Measurements from ENCODE around the gene WTIP. TPM values are rescaled to one million over a fixed set of nuclear protein-coding genes. Genes with fewer than 3 reads are reported as not detected.

WTIP gene
- total and polyA plus RNA-seq, 9 donors, result 13.4 to 38.4 (median 29.5) TPM

GRCh38 chr19:34519602-34520001, 38.0 kb downstream of the WTIP start:
- no peak for DNase-seq
- H3K9me3 ChIP-seq, result no peaks in the 10 kb centered on the region
- no peaks in the 10 kb centered on the region for H3K36me3 ChIP-seq
- intact Hi-C loops (cut with DNase I), result no loop called here
- H3K4me1 ChIP-seq (ENCODE audit: insufficient read depth), result no peaks in the 10 kb centered on the region
- TF ChIP-seq CTCF (IDR thresholded peaks at IDR 0.05), result no peak
- TF ChIP-seq POLR2A (IDR thresholded peaks at IDR 0.05), result no peak
- no peak for TF ChIP-seq EP300 (IDR thresholded peaks at IDR 0.05)
- no peaks in the 10 kb centered on the region for H3K27me3 ChIP-seq
- no peak overlapping the region for H3K27ac ChIP-seq
- WGBS, 3 donors, result 51 to 69% (median 58%) methylated on average over 2 of the region's 2 CpGs
- no peak overlapping the region for H3K4me3 ChIP-seq

GRCh38 chr19:34523408-34523807, 41.9 kb downstream of the WTIP start:
- Histone ChIP-seq H3K27me3 (no peaks in the 10 kb centered on the region), H3K9me3 (no peaks in the 10 kb centered on the region), H3K4me3 (no peak overlapping the region), H3K4me1 (ENCODE audit: insufficient read depth) (no peaks in the 10 kb centered on the region), H3K36me3 (no peaks in the 10 kb centered on the region), H3K27ac (no peak overlapping the region)
- no peak for DNase-seq
- TF ChIP-seq EP300 (IDR thresholded peaks at IDR 0.05), result no peak
- TF ChIP-seq POLR2A (IDR thresholded peaks at IDR 0.05), result no peak
- TF ChIP-seq CTCF (IDR thresholded peaks at IDR 0.05), result no peak
- intact Hi-C loops (cut with DNase I), result no loop called here
- 61 to 72% (median 71%) methylated on average over 1 of the region's 1 CpG for WGBS, 3 donors

- no peak overlapping the region for H3K27ac ChIP-seq
These were observed 43.4 kb downstream of the WTIP start for GRCh38 chr19:34525001-34525400.

GRCh38 chr19:34534206-34534605, 52.6 kb downstream of the WTIP start:
- Histone ChIP-seq H3K27ac (no peak overlapping the region), H3K4me3 (no peak overlapping the region), H3K36me3 (no peaks in the 10 kb centered on the region), H3K27me3 (no peaks in the 10 kb centered on the region), H3K9me3 (no peaks in the 10 kb centered on the region), H3K4me1 (ENCODE audit: insufficient read depth) (no peaks in the 10 kb centered on the region)
- no peak for TF ChIP-seq CTCF (IDR thresholded peaks at IDR 0.05)
- TF ChIP-seq EP300 (IDR thresholded peaks at IDR 0.05), result no peak
- no peak for TF ChIP-seq POLR2A (IDR thresholded peaks at IDR 0.05)
- intact Hi-C loops (cut with DNase I), result no loop called here
- DNase-seq, result no peak

More at GRCh38 chr19:34525001-34525400, 43.4 kb downstream of the WTIP start:
- no peak for DNase-seq
- no peak overlapping the region for H3K4me3 ChIP-seq
- TF ChIP-seq EP300 (IDR thresholded peaks at IDR 0.05) (no peak), POLR2A (IDR thresholded peaks at IDR 0.05) (no peak), CTCF (IDR thresholded peaks at IDR 0.05) (no peak)
- WGBS, 3 donors, result 81 to 94% (median 88%) methylated on average over 1 of the region's 1 CpG
- H3K36me3 ChIP-seq, result no peaks in the 10 kb centered on the region
- no peaks in the 10 kb centered on the region for H3K4me1 ChIP-seq (ENCODE audit: insufficient read depth)
- intact Hi-C loops (cut with DNase I), result no loop called here
- H3K27me3 ChIP-seq, result no peaks in the 10 kb centered on the region
- no peaks in the 10 kb centered on the region for H3K9me3 ChIP-seq

- intact Hi-C loops (cut with DNase I), result no loop called here
- Histone ChIP-seq H3K27ac (no peak overlapping the region), H3K9me3 (no peaks in the 10 kb centered on the region), H3K4me1 (ENCODE audit: insufficient read depth) (no peaks in the 10 kb centered on the region), H3K27me3 (no peaks in the 10 kb centered on the region), H3K36me3 (no peaks in the 10 kb centered on the region), H3K4me3 (no peak overlapping the region)
- no peak for TF ChIP-seq CTCF (IDR thresholded peaks at IDR 0.05)
- no peak for TF ChIP-seq EP300 (IDR thresholded peaks at IDR 0.05)
- TF ChIP-seq POLR2A (IDR thresholded peaks at IDR 0.05), result no peak
- no peak for DNase-seq
- 64 to 71% (median 64%) methylated on average over 2 of the region's 2 CpGs for WGBS, 3 donors
These were observed 57.8 kb downstream of the WTIP start for GRCh38 chr19:34539396-34539795.

All from ovary (tissue), 9 donors.